ENCODE data around the gene IMMP2L. TPM values are rescaled to one million over a fixed set of nuclear protein-coding genes. Genes with fewer than 3 reads are reported as not detected.

IMMP2L gene
- total and polyA plus RNA-seq, 2 experiments from 2014 or later, result 10.1 to 10.4 TPM

- no peak for DNase-seq
- Histone ChIP-seq H3K9me2 (ENCODE audit: insufficient read depth) (no peaks in the 10 kb centered on the region), H3K4me2 (ENCODE audit: unreplicated experiment) (no peak overlapping the region), H3K36me3 (ENCODE audit: low read depth) (no peaks in the 10 kb centered on the region), H2AFZ (no peak overlapping the region), H3K9ac (no peak overlapping the region), H3K4me1 (ENCODE audit: insufficient read depth) (no peaks in the 10 kb centered on the region), H3K27ac (no peak overlapping the region), H3K79me2 (ENCODE audit: insufficient read depth) (no peaks in the 10 kb centered on the region), H3K9me3 (ENCODE audit: low read depth) (no peaks in the 10 kb centered on the region), H3F3A (ENCODE audit: insufficient read depth) (no peaks in the 10 kb centered on the region), H3K4me3 (no peak overlapping the region), H4K20me1 (ENCODE audit: insufficient read depth) (no peaks in the 10 kb centered on the region), H3K27me3 (replicated peaks; ENCODE audit: insufficient read depth) (no peaks in the 10 kb centered on the region)
- in situ Hi-C loops (cut with MboI), result no loop called here
- 53 to 60% methylated on average over 1 of the region's 1 CpG for whole genome bisulfite sequencing, 2 experiments (ENCODE audit: low coverage in 1 of 2, low lambda C conversion rate in 2 of 2, missing lambda C conversion rate in 2 of 2)
- TF ChIP-seq EZH2phosphoT487 (IDR thresholded peaks at IDR 0.05; ENCODE audit: insufficient read depth, low read depth) (no peak), EZH2 (IDR thresholded peaks at IDR 0.05; ENCODE audit: insufficient read depth, poor library complexity, severe bottlenecking) (no peak)
These were observed 664.8 kb downstream of the IMMP2L start for GRCh38 chr7:110897538-110897937.

- no peaks in the 10 kb centered on the region for H3K4me1 ChIP-seq (ENCODE audit: insufficient read depth)
- in situ Hi-C loops (cut with MboI), result no loop called here
- WGBS, 2 experiments (ENCODE audit: low coverage in 1 of 2, low lambda C conversion rate in 2 of 2, missing lambda C conversion rate in 2 of 2), result 63 to 87% methylated on average over 1 of the region's 1 CpG
- no peak for DNase-seq
- no peaks in the 10 kb centered on the region for H3F3A ChIP-seq (ENCODE audit: insufficient read depth)
- H4K20me1 ChIP-seq (ENCODE audit: insufficient read depth), result no peaks in the 10 kb centered on the region
- no peak overlapping the region for H2AFZ ChIP-seq
- H3K9me2 ChIP-seq (ENCODE audit: insufficient read depth), result no peaks in the 10 kb centered on the region
- no peaks in the 10 kb centered on the region for H3K27me3 ChIP-seq (replicated peaks; ENCODE audit: insufficient read depth)
- no peak overlapping the region for H3K27ac ChIP-seq
- H3K36me3 ChIP-seq (ENCODE audit: low read depth), result no peaks in the 10 kb centered on the region
- H3K4me3 ChIP-seq, result no peak overlapping the region
- H3K9ac ChIP-seq, result no peak overlapping the region
- no peaks in the 10 kb centered on the region for H3K79me2 ChIP-seq (ENCODE audit: insufficient read depth)
- no peaks in the 10 kb centered on the region for H3K9me3 ChIP-seq (ENCODE audit: low read depth)
- TF ChIP-seq EZH2 (IDR thresholded peaks at IDR 0.05; ENCODE audit: insufficient read depth, poor library complexity, severe bottlenecking) (no peak), EZH2phosphoT487 (IDR thresholded peaks at IDR 0.05; ENCODE audit: insufficient read depth, low read depth) (no peak)
- H3K4me2 ChIP-seq (ENCODE audit: unreplicated experiment), result no peak overlapping the region
These were observed 668.2 kb downstream of the IMMP2L start for GRCh38 chr7:110894111-110894510.

DNA sequence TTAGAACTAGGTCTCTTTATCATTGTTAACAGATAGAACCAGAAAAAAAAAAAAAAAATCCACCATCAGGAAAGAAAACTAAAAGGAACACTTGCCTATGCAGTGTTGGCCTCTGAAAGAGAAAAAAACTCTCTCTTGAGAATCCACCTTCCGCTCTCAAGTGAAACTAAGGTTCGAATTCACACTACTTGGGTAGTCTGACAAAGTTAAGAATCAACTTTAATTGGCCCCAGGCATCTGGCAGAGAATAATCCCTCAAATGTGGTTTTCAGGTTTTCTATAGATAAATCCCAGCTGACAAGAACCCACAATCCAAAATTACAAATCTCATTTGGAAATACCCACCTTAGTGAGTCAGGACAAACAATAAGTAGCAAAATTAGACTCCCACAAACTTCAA, 671.1 kb downstream of the IMMP2L start:
- H3K9ac ChIP-seq, result no peak overlapping the region
- TF ChIP-seq EZH2phosphoT487 (IDR thresholded peaks at IDR 0.05; ENCODE audit: insufficient read depth, low read depth) (no peak), EZH2 (IDR thresholded peaks at IDR 0.05; ENCODE audit: insufficient read depth, poor library complexity, severe bottlenecking) (no peak)
- no peaks in the 10 kb centered on the region for H3K4me1 ChIP-seq (ENCODE audit: insufficient read depth)
- H3K27me3 ChIP-seq (replicated peaks; ENCODE audit: insufficient read depth), result no peaks in the 10 kb centered on the region
- H3K36me3 ChIP-seq (ENCODE audit: low read depth), result no peaks in the 10 kb centered on the region
- in situ Hi-C loops (cut with MboI), result no loop called here
- no peaks in the 10 kb centered on the region for H3K9me2 ChIP-seq (ENCODE audit: insufficient read depth)
- H4K20me1 ChIP-seq (ENCODE audit: insufficient read depth), result no peaks in the 10 kb centered on the region
- H2AFZ ChIP-seq, result no peak overlapping the region
- no peak for DNase-seq
- no peak overlapping the region for H3K27ac ChIP-seq
- H3K79me2 ChIP-seq (ENCODE audit: insufficient read depth), result no peaks in the 10 kb centered on the region
- no peaks in the 10 kb centered on the region for H3F3A ChIP-seq (ENCODE audit: insufficient read depth)
- H3K4me3 ChIP-seq, result no peak overlapping the region
- no peaks in the 10 kb centered on the region for H3K9me3 ChIP-seq (ENCODE audit: low read depth)
- no peak overlapping the region for H3K4me2 ChIP-seq (ENCODE audit: unreplicated experiment)
- WGBS, 2 experiments (ENCODE audit: low coverage in 1 of 2, low lambda C conversion rate in 2 of 2, missing lambda C conversion rate in 2 of 2), result 80 to 92% methylated on average over 2 of the region's 2 CpGs

DNA sequence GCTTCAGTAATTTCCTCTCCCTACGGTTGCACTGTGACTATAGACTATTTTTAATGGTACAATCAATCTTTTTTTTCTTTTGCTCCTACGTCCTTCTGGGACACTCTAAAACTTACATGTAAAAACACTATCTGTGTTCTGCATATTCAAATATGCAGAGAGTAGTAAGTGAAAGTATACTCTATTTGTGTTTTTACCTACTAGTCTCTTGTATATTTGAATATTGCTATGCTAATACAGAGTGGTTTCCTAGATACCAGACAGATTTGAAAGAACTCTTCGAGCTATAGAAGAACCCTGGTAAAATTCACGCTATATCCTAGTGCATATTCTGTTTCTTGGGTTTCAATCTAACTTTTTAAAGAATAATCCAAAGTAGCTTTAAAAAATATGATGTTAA, 672.2 kb downstream of the IMMP2L start:
- H3F3A ChIP-seq (ENCODE audit: insufficient read depth), result no peaks in the 10 kb centered on the region
- no peak overlapping the region for H3K27ac ChIP-seq
- no peaks in the 10 kb centered on the region for H3K27me3 ChIP-seq (replicated peaks; ENCODE audit: insufficient read depth)
- H3K4me3 ChIP-seq, result no peak overlapping the region
- in situ Hi-C loops (cut with MboI), result no loop called here
- no peaks in the 10 kb centered on the region for H3K9me3 ChIP-seq (ENCODE audit: low read depth)
- H3K4me1 ChIP-seq (ENCODE audit: insufficient read depth), result no peaks in the 10 kb centered on the region
- H3K9ac ChIP-seq, result no peak overlapping the region
- H3K36me3 ChIP-seq (ENCODE audit: low read depth), result no peaks in the 10 kb centered on the region
- H3K4me2 ChIP-seq (ENCODE audit: unreplicated experiment), result no peak overlapping the region
- no peaks in the 10 kb centered on the region for H3K79me2 ChIP-seq (ENCODE audit: insufficient read depth)
- DNase-seq, result no peak
- no peak overlapping the region for H2AFZ ChIP-seq
- no peaks in the 10 kb centered on the region for H4K20me1 ChIP-seq (ENCODE audit: insufficient read depth)
- WGBS, 2 experiments (ENCODE audit: low coverage in 1 of 2, low lambda C conversion rate in 2 of 2, missing lambda C conversion rate in 2 of 2), result 69 to 74% methylated on average over 4 of the region's 4 CpGs
- H3K9me2 ChIP-seq (ENCODE audit: insufficient read depth), result no peaks in the 10 kb centered on the region
- TF ChIP-seq EZH2 (IDR thresholded peaks at IDR 0.05; ENCODE audit: insufficient read depth, poor library complexity, severe bottlenecking) (no peak), EZH2phosphoT487 (IDR thresholded peaks at IDR 0.05; ENCODE audit: insufficient read depth, low read depth) (no peak)

DNA sequence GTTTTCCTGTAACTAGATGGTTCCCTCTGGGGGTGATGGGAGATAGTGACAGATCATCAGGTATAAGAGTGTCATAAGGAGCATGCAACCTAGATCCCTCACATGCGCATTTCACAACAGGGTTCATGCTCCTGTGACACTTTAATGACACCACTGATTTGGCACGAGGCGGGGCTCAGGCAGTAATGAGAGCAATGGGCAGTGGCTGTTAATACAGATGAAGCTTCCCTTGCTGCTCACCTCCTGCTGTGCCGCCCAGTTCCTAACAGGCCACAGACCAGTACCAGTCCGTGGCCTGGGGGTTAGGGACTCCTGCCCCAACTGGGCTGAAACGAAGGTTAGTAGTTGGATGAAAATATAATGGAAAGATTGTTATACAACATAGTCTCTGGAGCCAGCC, 673.0 kb downstream of the IMMP2L start:
- in situ Hi-C loops (cut with MboI), result no loop called here
- Histone ChIP-seq H2AFZ (no peak overlapping the region), H3K79me2 (ENCODE audit: insufficient read depth) (no peaks in the 10 kb centered on the region), H3K9me3 (ENCODE audit: low read depth) (no peaks in the 10 kb centered on the region), H3K9me2 (ENCODE audit: insufficient read depth) (no peaks in the 10 kb centered on the region), H3K9ac (no peak overlapping the region), H3K27ac (no peak overlapping the region), H3K27me3 (replicated peaks; ENCODE audit: insufficient read depth) (no peaks in the 10 kb centered on the region), H3K4me3 (no peak overlapping the region), H4K20me1 (ENCODE audit: insufficient read depth) (no peaks in the 10 kb centered on the region), H3K4me1 (ENCODE audit: insufficient read depth) (no peaks in the 10 kb centered on the region), H3F3A (ENCODE audit: insufficient read depth) (no peaks in the 10 kb centered on the region), H3K4me2 (ENCODE audit: unreplicated experiment) (no peak overlapping the region), H3K36me3 (ENCODE audit: low read depth) (no peaks in the 10 kb centered on the region)
- no peak for DNase-seq
- no peak for TF ChIP-seq EZH2 (IDR thresholded peaks at IDR 0.05; ENCODE audit: insufficient read depth, poor library complexity, severe bottlenecking)
- no peak for TF ChIP-seq EZH2phosphoT487 (IDR thresholded peaks at IDR 0.05; ENCODE audit: insufficient read depth, low read depth)
- 80 to 84% methylated on average over 6 of the region's 6 CpGs for WGBS, 2 experiments (ENCODE audit: low coverage in 1 of 2, low lambda C conversion rate in 2 of 2, missing lambda C conversion rate in 2 of 2)

All from GM23248 (cell line).